ENCODE data around the gene LPO. TPM values are rescaled to one million over a fixed set of nuclear protein-coding genes. Genes with fewer than 3 reads are reported as not detected.

LPO gene
- total and polyA plus RNA-seq, 9 of the 15 experiments (the other 6 are each of a cell fraction or from before 2014, with no cell fraction given): 0.07 to 0.11 TPM; not detected in 7

GRCh38 chr17:58252141-58252540 lies 13.8 kb downstream of the LPO start:
- Histone ChIP-seq H4K20me1 (replicated peaks; ENCODE audit: control insufficient read depth, insufficient read depth, low read length) (no peaks in the 10 kb centered on the region), H3K27me3 (ENCODE audit: control insufficient read depth in 2 of 2, insufficient read depth in 2 of 2, low read length in 2 of 2) (peaks cover 0 to 9% of the 10 kb centered on the region in 2 experiments; a peak in 1 of 5 replicates), H3K9me1 (ENCODE audit: control insufficient read depth, insufficient read depth, low read length) (no peaks in the 10 kb centered on the region), H3K36me3 (ENCODE audit: control insufficient read depth, insufficient read depth, low read length) (no peaks in the 10 kb centered on the region), H3K4me3 (no peak overlapping the region), H3K27ac (ENCODE audit: extremely low read depth, low read depth, low read length) (no peak overlapping the region), H3K4me1 (replicated peaks in 1 of 2; ENCODE audit: control insufficient read depth in 2 of 2, insufficient read depth in 2 of 2, low read length in 2 of 2) (peaks cover 3 to 15% of the 10 kb centered on the region in 2 experiments; a peak in 4 of 5 replicates), H2AFZ (ENCODE audit: low read depth, low read length) (no peak overlapping the region), H3K79me2 (ENCODE audit: control insufficient read depth, insufficient read depth, low read length) (no peaks in the 10 kb centered on the region), H3K9ac (ENCODE audit: insufficient read depth in 1 of 2, low read depth in 2 of 2, low read length in 2 of 2) (0 out of 4 replicates have a peak overlapping the region, but pooled peaks of 1 of the 2 experiments have one; percentile 9), H3K4me2 (ENCODE audit: insufficient read depth, low read length) (no peak overlapping the region), H3K9me3 (replicated peaks; ENCODE audit: control insufficient read depth, insufficient read depth, low read depth, low read length) (no peaks in the 10 kb centered on the region; the same call in 1 of the 2 replicates)
- ChIA-PET POLR2A (no interaction called here), CTCF (ENCODE audit: low intra/inter-chr PET ratio) (no interaction called here)
- WGBS (ENCODE audit: insufficient coverage, low coverage, missing lambda C conversion rate): 10% methylated on average over 6 of the region's 9 CpGs
- no TSS peak for BruUV-seq (replicated peaks)
- ATAC-seq: no peak
- no peak for FAIRE-seq
- intact Hi-C loops (cut with micrococcal nuclease) (loop anchor here (5.0 kb wide), 1 partner anchor 130 kb away; no protein-coding TSS in a partner anchor), in situ Hi-C loops (cut with MboI) (no loop called here)
- DNase-seq (ENCODE audit: extremely low read depth in 1 of 4, low spot score in 3 of 4): no peak
- no peak for TF ChIP-seq ZNF23 (CRISPR knock-in tag; IDR thresholded peaks at IDR 0.05)
- no peak for TF ChIP-seq CXXC5 (CRISPR knock-in tag; IDR thresholded peaks at IDR 0.05)
- no peak for TF ChIP-seq U2AF1 (optimal IDR thresholded peaks at IDR 0.05; ENCODE audit: low read depth, low read length)
- TF ChIP-seq ZSCAN29 (IDR thresholded peaks at IDR 0.05): no peak
- no peak for TF ChIP-seq NFYB (IDR thresholded peaks at IDR 0.05; ENCODE audit: extremely low read depth, insufficient read length)
- no peak for TF ChIP-seq RERE (CRISPR knock-in tag; IDR thresholded peaks at IDR 0.05; ENCODE audit: borderline replicate concordance)
- no peak for TF ChIP-seq RFX7 (CRISPR knock-in tag; IDR thresholded peaks at IDR 0.05)
- no peak for TF ChIP-seq TAF15 (IDR thresholded peaks at IDR 0.05; ENCODE audit: low read depth, low read length)
- TF ChIP-seq FOXP4 (CRISPR knock-in tag; IDR thresholded peaks at IDR 0.05; ENCODE audit: borderline replicate concordance): no peak
- no peak for TF ChIP-seq ESRRB (CRISPR knock-in tag; IDR thresholded peaks at IDR 0.05; ENCODE audit: borderline replicate concordance)

Data from K562 (cell line).